MM.1S (cell line): Measurements from ENCODE around the gene CYP4V2.

Source experiments
- EZH2 ChIP-seq: fragments of 300-600 bp; sonication (generic); optimal IDR thresholded peaks from 2 replicates; pipeline ENCODE3; 2017; ENCODE audit warnings: low read depth, mild to moderate bottlenecking, antibody characterized with exemption, low read length, mixed read lengths
- EZH2phosphoT487 ChIP-seq: fragments of 300-600 bp; sonication (generic); IDR thresholded peaks from 2 replicates; pipeline ENCODE4 v1.6.1; 2018; ENCODE audit warnings: antibody characterized with exemption, low read length
- TF ChIP-seq, protein P1 (sequence below): fragments of 300-600 bp; sonication (generic); IDR thresholded peaks from 2 replicates; pipeline ENCODE4 v1.5.1; 2016; ENCODE audit warnings: antibody characterized with exemption, low read length, mixed read lengths

DNA sequence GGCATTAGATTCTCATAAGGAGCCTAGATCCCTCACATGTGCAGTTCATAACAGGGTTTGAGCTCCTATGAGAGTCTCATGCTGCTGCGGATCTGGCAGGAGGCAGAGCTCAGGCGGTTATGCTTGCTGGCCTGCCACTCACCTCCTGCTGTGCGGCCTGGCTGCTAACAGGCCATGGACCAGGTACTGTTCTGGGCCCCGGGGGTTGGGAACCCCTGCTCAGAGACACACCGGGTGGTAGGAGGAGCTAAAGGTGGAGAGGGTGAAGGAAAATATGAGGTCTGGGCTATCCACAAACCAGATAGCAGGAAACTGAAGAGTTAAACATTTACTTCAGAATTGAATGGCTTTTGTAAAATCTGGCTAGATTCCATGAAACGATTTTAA lies 68.7 kb downstream of the CYP4V2 start:
- TF ChIP-seq, protein P1, sequence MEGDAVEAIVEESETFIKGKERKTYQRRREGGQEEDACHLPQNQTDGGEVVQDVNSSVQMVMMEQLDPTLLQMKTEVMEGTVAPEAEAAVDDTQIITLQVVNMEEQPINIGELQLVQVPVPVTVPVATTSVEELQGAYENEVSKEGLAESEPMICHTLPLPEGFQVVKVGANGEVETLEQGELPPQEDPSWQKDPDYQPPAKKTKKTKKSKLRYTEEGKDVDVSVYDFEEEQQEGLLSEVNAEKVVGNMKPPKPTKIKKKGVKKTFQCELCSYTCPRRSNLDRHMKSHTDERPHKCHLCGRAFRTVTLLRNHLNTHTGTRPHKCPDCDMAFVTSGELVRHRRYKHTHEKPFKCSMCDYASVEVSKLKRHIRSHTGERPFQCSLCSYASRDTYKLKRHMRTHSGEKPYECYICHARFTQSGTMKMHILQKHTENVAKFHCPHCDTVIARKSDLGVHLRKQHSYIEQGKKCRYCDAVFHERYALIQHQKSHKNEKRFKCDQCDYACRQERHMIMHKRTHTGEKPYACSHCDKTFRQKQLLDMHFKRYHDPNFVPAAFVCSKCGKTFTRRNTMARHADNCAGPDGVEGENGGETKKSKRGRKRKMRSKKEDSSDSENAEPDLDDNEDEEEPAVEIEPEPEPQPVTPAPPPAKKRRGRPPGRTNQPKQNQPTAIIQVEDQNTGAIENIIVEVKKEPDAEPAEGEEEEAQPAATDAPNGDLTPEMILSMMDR: no peak
- no peak for TF ChIP-seq EZH2phosphoT487
- TF ChIP-seq EZH2: no peak
